Activated CD4-positive, alpha-beta T cell treated with anti-CD3 and anti-CD28 coated beads, Interleukin-2, amount 10 ng/mL, durations not matched to agents 7 days and 5 days (primary cell): ENCODE results near the gene DAPK1. TPM values are rescaled to one million over a fixed set of nuclear protein-coding genes. Genes with fewer than 3 reads are reported as not detected.

Source experiments
- CTCF ChIA-PET: fragments of 350-600 bp; sonication (Branson Sonifier 250); formaldehyde crosslinking; loops from one replicate; lab custom pipeline; 2021; ENCODE audit warnings: antibody characterized with exemption; lab: Charles Lee
- POLR2A ChIA-PET: fragments of 350-600 bp; sonication (Branson Sonifier 250); formaldehyde crosslinking; loops from one replicate; lab custom pipeline; 2021; ENCODE audit warnings: antibody characterized with exemption; lab: Charles Lee
- DNase-seq: peaks from one replicate; pipeline ENCODE4 v3.0.0-alpha.2; 2020
- H3K27ac Mint-ChIP-seq: one replicate; pipeline ENCODE4 v1.8.0; 2021; ENCODE audit warnings: mild to moderate bottlenecking, moderate library complexity, mixed read lengths
- H3K27me3 Mint-ChIP-seq: one replicate; pipeline ENCODE4 v1.8.0; 2021; ENCODE audit warnings: mixed read lengths
- H3K36me3 Mint-ChIP-seq: one replicate; pipeline ENCODE4 v1.8.0; 2021; ENCODE audit warnings: low read depth, mixed read lengths
- H3K4me1 Mint-ChIP-seq: one replicate; pipeline ENCODE4 v1.8.0; 2021; ENCODE audit warnings: mixed read lengths
- H3K4me3 Mint-ChIP-seq: one replicate; pipeline ENCODE4 v1.8.0; 2021; ENCODE audit warnings: mild to moderate bottlenecking, moderate library complexity, mixed read lengths
- H3K9me3 Mint-ChIP-seq: one replicate; pipeline ENCODE4 v1.8.0; 2021; ENCODE audit warnings: mixed read lengths
- total RNA-seq, 2 experiments: library from RNA; stranded (reverse); gene quantifications; one replicate each; pipeline ENCODE4 v1.2.3, GENCODE V29; 2021

Gene DAPK1
- total RNA-seq, 2 experiments from 2014 or later, result 0.30 to 0.35 TPM

DNA sequence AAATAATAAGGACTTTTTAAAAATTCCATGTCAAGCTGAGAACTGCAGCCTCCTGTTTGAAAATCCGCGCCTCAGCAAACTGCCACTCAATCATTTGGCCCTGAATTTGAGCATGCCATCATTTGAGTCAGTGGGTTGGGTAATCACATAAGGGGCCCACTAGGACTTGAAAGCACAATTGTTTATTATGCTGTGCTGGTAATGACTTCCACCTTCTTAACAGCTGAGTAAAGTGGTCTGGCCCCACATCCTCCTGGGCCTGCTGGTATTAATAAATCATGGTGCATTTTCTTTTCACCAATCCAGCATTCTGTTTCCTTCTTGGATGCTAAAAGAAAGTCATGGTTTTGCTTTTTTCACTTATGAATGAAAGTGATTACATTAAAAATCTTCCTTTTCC is 125.3 kb downstream of the DAPK1 start:
- Mint-ChIP-seq H3K36me3 (no peaks in the 10 kb centered on the region), H3K27me3 (no peaks in the 10 kb centered on the region), H3K4me3 (no peak overlapping the region), H3K9me3 (no peaks in the 10 kb centered on the region), H3K27ac (no peak overlapping the region), H3K4me1 (no peaks in the 10 kb centered on the region)
- DNase-seq, result no peak
- CTCF ChIA-PET, result no interaction called here
- POLR2A ChIA-PET, result no interaction called here

DNA sequence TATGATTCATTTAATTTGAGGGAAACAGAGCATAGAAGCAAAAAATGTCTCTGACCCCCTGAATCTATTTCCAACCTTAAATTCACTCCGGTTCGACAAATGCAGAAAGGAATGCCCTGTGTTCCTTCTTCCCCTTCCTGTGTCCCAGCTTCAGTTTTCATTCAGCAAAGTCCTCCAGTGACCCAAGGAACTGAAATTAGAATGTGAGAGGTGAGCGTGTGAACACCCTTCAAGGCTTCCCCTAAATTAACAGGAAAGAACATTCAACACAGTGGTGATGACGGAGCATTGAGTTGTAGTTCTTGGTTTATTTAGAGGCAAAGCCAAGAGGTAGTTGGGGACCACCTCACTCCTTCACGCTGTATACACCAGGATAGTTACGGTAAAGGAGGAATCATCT is 130.7 kb downstream of the DAPK1 start:
- no peak for DNase-seq

DNA sequence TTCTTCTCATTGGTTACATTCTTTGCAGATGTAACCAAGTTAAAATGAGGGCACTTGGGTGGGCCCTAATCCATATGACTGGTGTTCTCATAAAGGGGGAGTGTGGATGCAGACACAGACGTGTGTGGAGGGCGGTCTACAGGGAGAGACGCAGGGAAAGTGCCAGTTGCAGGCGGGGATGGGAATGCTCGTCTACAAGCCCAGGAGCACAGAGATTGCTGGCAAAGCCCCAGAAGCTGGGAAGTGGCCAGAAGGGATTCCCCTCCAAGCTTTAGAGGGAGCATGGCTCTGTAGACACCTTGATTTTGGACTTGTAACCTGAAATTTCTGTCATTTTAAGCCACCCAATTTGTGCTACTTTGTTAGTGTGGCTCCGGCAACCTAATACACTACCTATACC is 131.4 kb downstream of the DAPK1 start:
- Mint-ChIP-seq H3K36me3 (no peaks in the 10 kb centered on the region), H3K27me3 (no peaks in the 10 kb centered on the region), H3K4me3 (no peak overlapping the region), H3K27ac (no peak overlapping the region), H3K9me3 (no peaks in the 10 kb centered on the region), H3K4me1 (no peaks in the 10 kb centered on the region)
- no peak for DNase-seq
- ChIA-PET POLR2A (no interaction called here), CTCF (no interaction called here)

More for the DNA sequence above, 130.7 kb downstream of the DAPK1 start:
- Mint-ChIP-seq H3K36me3 (no peaks in the 10 kb centered on the region), H3K27ac (no peak overlapping the region), H3K9me3 (no peaks in the 10 kb centered on the region), H3K4me1 (no peaks in the 10 kb centered on the region), H3K27me3 (no peaks in the 10 kb centered on the region), H3K4me3 (no peak overlapping the region)
- POLR2A ChIA-PET, result no interaction called here
- CTCF ChIA-PET, result no interaction called here

DNA sequence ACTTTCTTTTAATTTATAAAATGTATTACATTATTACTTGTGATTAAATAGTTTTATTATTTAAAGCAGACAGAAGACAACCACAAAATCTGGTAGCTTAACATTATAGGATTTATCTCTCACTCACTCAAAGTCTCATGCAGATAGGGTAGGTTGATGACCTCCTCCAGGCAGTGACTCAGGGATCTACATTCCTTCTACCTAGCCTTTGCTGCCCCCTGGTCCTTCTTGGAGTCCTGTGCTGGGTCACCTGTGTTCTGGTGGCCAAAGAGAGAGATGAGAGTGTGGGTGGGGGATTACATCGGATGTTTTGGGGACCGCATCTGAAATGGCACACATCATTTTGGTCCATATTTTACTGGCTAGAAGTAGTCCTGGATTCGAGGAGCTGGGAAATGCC is 132.6 kb downstream of the DAPK1 start:
- no peaks in the 10 kb centered on the region for H3K36me3 Mint-ChIP-seq
- no peak overlapping the region for H3K27ac Mint-ChIP-seq
- no peak overlapping the region for H3K4me3 Mint-ChIP-seq
- ChIA-PET CTCF (interaction anchor here (0.6 to 1.4 kb wide), 2 partner anchors 10 to 89 kb away, joined by 3 to 4 read pairs; no protein-coding TSS in a partner anchor), POLR2A (no interaction called here)
- H3K9me3 Mint-ChIP-seq, result no peaks in the 10 kb centered on the region
- H3K4me1 Mint-ChIP-seq, result no peaks in the 10 kb centered on the region
- H3K27me3 Mint-ChIP-seq, result no peaks in the 10 kb centered on the region
- no peak for DNase-seq

DNA sequence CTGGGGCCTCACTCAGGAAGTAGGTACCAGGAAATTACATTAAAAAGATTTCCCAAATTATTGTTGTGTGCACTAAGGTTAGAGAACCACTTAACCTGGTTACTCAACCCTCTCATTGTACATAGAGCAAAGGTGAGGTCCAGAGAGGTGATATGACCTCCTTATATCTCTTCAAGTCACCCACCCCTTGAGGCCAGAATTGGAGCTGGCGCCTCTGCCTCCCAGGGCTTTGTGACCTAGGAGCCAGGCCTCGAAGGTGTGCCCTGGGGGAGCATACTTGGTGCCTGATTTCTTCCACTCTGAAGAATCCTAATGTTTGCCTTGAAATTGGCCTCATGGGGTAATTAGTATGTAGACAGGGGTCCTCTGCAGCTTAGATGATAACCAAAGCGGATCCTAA is 133.2 kb downstream of the DAPK1 start:
- Mint-ChIP-seq H3K27ac (no peak overlapping the region), H3K4me1 (no peaks in the 10 kb centered on the region), H3K27me3 (no peaks in the 10 kb centered on the region), H3K36me3 (no peaks in the 10 kb centered on the region), H3K9me3 (no peaks in the 10 kb centered on the region), H3K4me3 (no peak overlapping the region)
- ChIA-PET POLR2A (no interaction called here), CTCF (interaction anchor here (0.6 to 1.4 kb wide), 2 partner anchors 10 to 90 kb away, joined by 3 to 4 read pairs; no protein-coding TSS in a partner anchor)
- no peak for DNase-seq

DNA sequence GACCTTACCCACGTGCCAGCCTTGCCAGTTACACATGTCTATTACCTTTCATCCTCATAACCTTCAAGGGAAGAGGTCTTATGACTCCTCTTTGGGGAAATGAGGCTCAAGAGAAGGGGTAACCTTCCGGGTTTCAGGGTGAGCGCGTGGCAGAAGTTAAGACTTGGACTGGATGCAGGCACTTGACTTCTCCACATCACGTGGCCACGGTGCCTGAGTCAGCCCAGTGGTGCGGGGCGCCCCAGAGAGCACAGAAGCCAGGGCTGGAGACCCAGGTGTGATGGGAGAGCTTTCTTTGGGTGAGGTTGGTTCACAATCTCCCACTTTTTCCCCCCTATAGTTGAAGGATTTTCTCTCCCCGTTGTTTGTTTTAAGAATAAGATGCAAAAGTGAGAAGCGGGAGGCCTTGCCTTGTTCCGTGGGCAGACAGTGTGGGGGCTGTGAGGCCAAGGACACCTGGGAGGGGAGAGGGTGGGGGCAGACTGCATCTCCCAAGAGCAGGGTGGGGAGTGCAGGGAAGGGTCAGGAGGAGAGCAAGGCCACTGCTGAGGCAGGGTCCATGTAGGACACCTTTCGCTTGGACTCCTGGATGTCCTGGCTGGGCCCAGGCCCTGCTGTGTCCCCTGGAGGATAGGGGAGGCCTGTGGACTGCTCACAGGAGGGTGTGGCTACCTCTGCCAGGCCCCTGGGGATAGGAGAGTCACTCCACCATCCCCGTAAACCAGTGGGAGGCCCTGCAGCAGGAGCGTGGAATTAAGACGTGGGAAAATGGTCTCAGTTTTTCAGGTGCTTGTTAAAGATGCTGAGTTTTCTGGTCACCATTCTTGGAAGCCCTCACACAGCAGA is 138.2 kb downstream of the DAPK1 start:
- no peaks in the 10 kb centered on the region for H3K36me3 Mint-ChIP-seq
- no peak overlapping the region for H3K27ac Mint-ChIP-seq
- no peak overlapping the region for H3K4me3 Mint-ChIP-seq
- POLR2A ChIA-PET, result no interaction called here
- CTCF ChIA-PET, result no interaction called here
- H3K9me3 Mint-ChIP-seq, result no peaks in the 10 kb centered on the region
- H3K4me1 Mint-ChIP-seq, result no peaks in the 10 kb centered on the region
- H3K27me3 Mint-ChIP-seq, result no peaks in the 10 kb centered on the region
- DNase-seq, result no peak

DNA sequence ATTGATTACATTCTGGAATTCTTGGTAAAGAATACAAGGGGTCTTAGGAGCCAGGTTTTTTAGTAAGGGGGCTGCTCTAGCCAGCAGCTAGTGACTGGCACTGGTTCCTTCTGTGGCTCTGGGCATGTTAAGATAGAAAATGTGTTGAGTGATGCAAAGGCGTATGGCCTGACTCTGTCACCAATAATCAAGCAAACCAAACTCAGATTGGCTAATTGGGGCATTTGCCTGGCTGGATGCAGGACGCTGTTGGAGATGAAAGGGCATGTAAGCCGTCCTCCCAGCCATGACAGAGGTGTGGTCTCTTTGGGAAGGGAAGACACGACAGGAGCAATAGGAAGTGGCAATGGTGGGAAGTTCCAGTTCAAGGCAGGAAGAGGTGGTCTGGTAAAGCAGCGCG is 140.6 kb downstream of the DAPK1 start:
- ChIA-PET CTCF (interaction anchor here (0.6 kb wide), 1 partner anchor 373 kb away, joined by 3 read pairs; no protein-coding TSS in a partner anchor), POLR2A (no interaction called here)
- Mint-ChIP-seq H3K27ac (no peak overlapping the region), H3K9me3 (no peaks in the 10 kb centered on the region), H3K4me1 (peaks cover 10% of the 10 kb centered on the region), H3K36me3 (no peaks in the 10 kb centered on the region), H3K27me3 (no peaks in the 10 kb centered on the region), H3K4me3 (no peak overlapping the region)
- no peak for DNase-seq

DNA sequence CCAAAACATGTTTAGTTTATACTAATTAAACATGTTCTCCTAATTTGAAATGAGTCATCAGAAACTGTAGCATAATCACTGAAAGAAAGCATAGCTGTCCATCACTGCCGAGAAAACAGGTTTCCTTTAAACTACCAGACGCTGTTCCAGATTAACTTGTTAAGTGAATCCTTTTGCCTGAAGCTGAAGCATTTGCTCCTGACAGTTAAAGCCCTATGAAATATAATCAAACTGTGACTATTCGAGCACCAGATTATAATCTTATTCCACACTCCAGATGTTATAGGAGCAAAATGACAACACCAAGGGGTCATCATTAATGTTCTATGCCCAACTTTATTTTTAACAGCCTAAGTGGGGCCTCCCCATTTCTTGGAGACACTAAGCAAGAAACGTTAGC is 142.3 kb downstream of the DAPK1 start:
- H3K9me3 Mint-ChIP-seq, result no peaks in the 10 kb centered on the region
- POLR2A ChIA-PET, result no interaction called here
- H3K27ac Mint-ChIP-seq, result no peak overlapping the region
- H3K4me3 Mint-ChIP-seq, result no peak overlapping the region
- no peaks in the 10 kb centered on the region for H3K36me3 Mint-ChIP-seq
- DNase-seq, result no peak
- CTCF ChIA-PET, result no interaction called here
- peaks cover 6% of the 10 kb centered on the region for H3K27me3 Mint-ChIP-seq
- peaks cover 10% of the 10 kb centered on the region for H3K4me1 Mint-ChIP-seq

DNA sequence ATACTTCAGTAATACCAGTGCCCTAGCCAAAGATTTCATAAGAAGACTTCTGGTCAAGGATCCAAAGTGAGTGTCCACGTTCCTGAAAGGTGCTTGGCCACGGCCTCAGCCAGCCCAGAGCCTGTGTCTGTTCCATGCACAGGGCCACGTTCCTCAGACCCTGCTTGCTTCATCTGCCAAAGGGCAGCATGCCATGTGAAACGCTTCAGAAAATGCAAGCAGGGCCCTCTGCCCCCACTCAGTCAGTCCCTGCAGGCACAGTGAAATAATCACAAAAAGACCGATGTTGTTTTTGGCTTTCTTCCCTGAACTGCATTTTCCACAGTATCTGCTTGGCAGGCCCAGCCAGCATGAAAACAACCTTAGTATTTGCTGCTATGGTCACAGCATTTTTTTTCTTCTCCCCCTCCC is 142.7 kb downstream of the DAPK1 start:
- no peak overlapping the region for H3K4me3 Mint-ChIP-seq
- H3K36me3 Mint-ChIP-seq, result no peaks in the 10 kb centered on the region
- ChIA-PET POLR2A (no interaction called here), CTCF (no interaction called here)
- peaks cover 10% of the 10 kb centered on the region for H3K4me1 Mint-ChIP-seq
- no peak for DNase-seq
- peaks cover 6% of the 10 kb centered on the region for H3K27me3 Mint-ChIP-seq
- no peaks in the 10 kb centered on the region for H3K9me3 Mint-ChIP-seq
- H3K27ac Mint-ChIP-seq, result no peak overlapping the region

DNA sequence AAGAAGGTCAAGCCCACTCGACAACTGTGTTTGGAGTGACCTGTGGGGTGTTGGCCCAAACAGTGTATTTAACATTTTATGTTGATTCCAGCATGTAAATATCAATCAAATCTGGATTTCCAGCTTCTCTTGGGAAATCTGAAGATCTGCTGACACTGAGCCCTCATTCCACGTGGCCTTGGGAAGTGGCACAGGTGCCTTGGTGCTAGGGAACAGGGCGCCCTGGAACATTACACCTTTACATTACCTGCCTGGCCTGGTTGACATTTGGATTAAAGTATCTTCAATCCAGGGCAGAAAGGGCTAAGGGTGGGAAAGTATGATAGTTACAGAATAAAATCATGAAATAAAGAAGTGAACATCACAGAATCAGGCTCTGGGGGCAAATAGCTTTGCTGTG is 143.4 kb downstream of the DAPK1 start:
- no peak overlapping the region for H3K27ac Mint-ChIP-seq
- POLR2A ChIA-PET, result no interaction called here
- no peaks in the 10 kb centered on the region for H3K9me3 Mint-ChIP-seq
- no peak overlapping the region for H3K4me3 Mint-ChIP-seq
- H3K36me3 Mint-ChIP-seq, result no peaks in the 10 kb centered on the region
- DNase-seq, result no peak
- H3K4me1 Mint-ChIP-seq, result peaks cover 10% of the 10 kb centered on the region
- peaks cover 6% of the 10 kb centered on the region for H3K27me3 Mint-ChIP-seq
- CTCF ChIA-PET, result no interaction called here

DNA sequence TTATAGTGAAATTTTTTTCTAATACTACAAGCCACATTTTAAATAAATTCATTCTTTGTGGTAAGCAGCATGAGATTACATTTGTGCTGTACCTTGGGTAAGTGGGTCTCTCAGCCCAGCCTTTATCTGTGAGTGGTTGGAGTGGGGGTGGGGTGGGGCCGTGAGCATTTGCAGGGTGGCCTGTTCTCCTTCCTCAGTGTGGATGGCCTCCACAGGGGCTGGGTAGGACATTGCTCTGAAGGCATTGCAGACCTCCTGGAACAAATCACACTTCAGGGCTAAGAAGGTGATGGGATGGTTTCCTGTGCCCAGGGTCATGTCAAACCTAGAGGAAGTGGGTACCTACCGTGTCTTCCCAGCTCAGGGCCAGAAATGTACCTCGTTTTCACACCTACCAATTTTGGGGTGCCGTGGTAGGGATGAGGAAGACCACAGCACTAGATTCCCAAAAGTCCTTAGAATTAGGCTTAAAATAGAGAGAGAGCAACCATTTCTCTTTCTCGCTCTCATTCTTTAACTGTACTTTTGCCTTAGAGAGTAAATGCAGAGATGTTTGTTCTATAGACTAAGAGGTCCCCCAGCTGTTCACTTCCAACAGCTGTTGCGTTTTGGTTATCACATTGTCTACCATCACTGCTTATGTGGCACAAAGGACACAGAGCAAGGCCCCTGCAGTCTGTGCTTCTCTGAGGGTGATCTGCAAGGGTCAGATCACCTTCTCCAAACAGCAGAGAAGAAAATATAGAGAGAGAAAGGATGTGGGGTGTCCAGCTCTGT is 144.9 kb downstream of the DAPK1 start:
- ChIA-PET CTCF (no interaction called here), POLR2A (no interaction called here)
- DNase-seq, result no peak
- H3K27ac Mint-ChIP-seq, result no peak overlapping the region
- peaks cover 10% of the 10 kb centered on the region for H3K4me1 Mint-ChIP-seq
- no peaks in the 10 kb centered on the region for H3K36me3 Mint-ChIP-seq
- peaks cover 6% of the 10 kb centered on the region for H3K27me3 Mint-ChIP-seq
- H3K4me3 Mint-ChIP-seq, result no peak overlapping the region
- no peaks in the 10 kb centered on the region for H3K9me3 Mint-ChIP-seq

DNA sequence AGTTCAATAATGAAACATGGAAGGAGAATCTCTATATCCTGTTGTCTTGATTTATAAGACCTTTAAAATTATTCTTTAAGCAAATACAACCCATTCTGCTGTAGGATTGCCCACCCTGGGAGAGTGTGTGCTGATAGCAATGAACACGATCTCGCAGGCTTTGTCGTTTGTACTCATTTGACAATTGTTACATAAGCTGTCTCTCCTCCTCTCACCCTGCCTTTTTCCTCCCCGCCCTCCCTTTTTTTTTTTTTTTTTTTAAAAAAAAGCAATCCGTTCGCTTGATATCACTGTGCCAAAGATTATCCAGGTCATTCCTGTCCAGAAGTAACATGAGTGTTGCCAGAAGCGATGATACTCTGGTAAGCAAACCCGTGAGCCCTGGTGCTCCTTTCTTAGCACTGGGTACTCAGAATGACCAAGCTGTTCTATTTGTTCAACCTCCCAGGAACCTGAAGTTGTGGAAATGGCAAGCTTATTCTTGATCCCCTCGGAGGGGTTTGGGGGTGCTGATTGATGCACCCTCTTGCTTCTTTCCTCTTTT is 145.5 kb downstream of the DAPK1 start:
- H3K9me3 Mint-ChIP-seq, result no peaks in the 10 kb centered on the region
- no peaks in the 10 kb centered on the region for H3K36me3 Mint-ChIP-seq
- H3K4me3 Mint-ChIP-seq, result no peak overlapping the region
- ChIA-PET POLR2A (no interaction called here), CTCF (no interaction called here)
- DNase-seq, result no peak
- H3K4me1 Mint-ChIP-seq, result peaks cover 10% of the 10 kb centered on the region
- H3K27ac Mint-ChIP-seq, result no peak overlapping the region
- H3K27me3 Mint-ChIP-seq, result peaks cover 6% of the 10 kb centered on the region
